Glomerular visceral epithelial cell (primary cell): ENCODE results near the gene PDLIM4.
A peak's percentile ranks its signal among the peaks of the same experiment; 100 is the strongest.

Experiments used
- DNase-seq: peaks from one replicate; pipeline ENCODE4 v3.0.0-alpha.2; 2016; ENCODE audit errors: extremely low spot score

PDLIM4 gene

GRCh38 chr5:132253452-132254320 is 3.8 kb upstream of the PDLIM4 start:
- DNase-seq, result no peak

- no peak for DNase-seq
These were observed 3.0 kb upstream of the PDLIM4 start for GRCh38 chr5:132254321-132254977.

DNA sequence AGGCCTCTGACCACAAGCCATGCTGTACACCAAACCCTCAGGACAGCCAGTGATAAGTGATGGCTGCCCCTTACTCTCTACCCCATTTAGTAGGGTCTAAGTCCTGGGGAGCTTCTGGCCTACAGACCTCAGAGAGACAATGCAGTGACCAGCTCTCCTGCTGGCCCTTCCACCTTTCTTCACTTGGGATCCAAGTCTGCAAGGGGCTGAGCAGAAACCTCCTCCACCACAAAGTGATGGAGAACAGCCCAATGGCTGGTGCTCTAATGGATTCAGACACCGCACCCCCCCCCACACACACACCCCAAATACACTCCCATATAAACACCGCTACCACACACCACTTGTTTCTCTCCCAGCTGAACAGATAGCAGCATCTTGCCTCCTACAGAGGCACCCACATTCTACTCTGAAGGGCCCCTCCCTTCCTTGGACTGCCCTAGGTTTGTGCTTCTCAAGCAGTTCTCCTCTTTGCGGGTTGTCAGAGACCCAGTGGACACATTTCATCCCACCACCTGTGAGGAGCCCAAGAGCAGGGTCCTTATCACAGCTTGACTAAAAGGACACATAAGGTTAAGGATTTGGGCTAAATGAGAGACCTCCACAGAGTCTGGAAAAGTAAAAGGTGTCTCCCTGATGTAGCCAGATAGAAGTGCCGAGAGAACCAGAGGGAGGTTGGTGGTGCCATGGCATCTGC is 1.3 kb upstream of the PDLIM4 start:
- DNase-seq, result no peak

GRCh38 chr5:132256783-132257130 is 739 bp upstream of the PDLIM4 start:
- no peak for DNase-seq

GRCh38 chr5:132258102-132259068 is 889 bp downstream of the PDLIM4 start:
- peak; percentile 44 for DNase-seq

DNA sequence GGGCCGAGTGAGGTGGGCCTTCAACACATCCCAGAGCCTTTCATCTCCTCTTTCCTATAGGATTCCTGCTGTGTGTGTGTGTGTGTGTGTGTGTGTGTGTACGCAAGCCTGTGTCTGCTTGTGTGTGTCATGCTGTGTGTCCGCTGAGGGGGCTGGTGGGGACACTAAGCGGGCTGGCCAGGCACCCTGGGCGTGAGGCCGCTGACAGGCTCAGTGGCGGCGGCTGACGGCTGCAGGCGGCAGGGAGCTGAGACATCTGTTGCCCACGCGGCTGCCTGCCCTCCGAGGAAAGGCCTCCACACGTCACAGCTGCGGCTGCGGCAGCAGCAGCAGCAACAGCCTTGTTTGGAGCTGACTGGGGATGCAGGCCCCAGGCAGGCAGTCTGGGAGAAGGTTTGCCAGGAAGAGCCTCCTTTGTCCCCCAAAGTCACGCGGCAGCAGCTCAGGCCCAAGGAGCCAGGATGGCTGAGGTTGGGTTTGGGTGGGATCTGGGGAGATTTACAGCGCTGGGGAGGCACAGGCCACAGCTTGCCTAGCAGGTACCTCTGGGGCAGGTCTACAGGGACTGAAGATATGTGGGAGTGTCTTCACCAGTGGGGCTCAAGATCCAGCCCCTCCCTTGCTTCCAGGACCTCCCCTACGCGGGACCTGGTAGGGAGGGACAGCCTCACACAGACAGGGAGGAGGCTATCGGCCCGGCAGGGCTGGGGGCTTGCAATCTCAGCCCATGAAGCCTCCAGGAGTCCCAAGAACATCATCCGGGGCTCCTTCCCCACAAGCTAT is 1.8 kb downstream of the PDLIM4 start:
- no peak for DNase-seq

DNA sequence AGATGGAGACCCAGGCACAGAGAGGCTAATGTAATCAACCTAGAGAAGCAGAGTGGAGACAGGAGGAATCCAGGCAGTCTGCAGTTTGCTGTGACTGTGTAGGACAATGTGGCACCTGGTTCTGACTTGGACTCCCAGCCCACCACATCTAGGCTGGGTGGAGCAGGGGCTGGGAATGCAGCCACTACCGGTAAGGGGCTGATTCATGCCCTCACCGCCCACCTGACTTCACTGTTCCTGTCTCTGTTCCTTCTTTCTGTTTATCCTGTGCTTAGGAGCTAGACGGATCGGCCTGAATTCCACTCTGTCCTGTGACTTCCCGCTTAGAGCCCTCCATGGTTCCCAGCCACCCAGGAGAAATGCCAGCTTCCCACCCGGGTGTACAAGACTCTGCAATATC is 2.6 kb downstream of the PDLIM4 start:
- DNase-seq, result peak; percentile 74

GRCh38 chr5:132260714-132261551 is 3.4 kb downstream of the PDLIM4 start:
- DNase-seq, result peak; percentile 99

DNA sequence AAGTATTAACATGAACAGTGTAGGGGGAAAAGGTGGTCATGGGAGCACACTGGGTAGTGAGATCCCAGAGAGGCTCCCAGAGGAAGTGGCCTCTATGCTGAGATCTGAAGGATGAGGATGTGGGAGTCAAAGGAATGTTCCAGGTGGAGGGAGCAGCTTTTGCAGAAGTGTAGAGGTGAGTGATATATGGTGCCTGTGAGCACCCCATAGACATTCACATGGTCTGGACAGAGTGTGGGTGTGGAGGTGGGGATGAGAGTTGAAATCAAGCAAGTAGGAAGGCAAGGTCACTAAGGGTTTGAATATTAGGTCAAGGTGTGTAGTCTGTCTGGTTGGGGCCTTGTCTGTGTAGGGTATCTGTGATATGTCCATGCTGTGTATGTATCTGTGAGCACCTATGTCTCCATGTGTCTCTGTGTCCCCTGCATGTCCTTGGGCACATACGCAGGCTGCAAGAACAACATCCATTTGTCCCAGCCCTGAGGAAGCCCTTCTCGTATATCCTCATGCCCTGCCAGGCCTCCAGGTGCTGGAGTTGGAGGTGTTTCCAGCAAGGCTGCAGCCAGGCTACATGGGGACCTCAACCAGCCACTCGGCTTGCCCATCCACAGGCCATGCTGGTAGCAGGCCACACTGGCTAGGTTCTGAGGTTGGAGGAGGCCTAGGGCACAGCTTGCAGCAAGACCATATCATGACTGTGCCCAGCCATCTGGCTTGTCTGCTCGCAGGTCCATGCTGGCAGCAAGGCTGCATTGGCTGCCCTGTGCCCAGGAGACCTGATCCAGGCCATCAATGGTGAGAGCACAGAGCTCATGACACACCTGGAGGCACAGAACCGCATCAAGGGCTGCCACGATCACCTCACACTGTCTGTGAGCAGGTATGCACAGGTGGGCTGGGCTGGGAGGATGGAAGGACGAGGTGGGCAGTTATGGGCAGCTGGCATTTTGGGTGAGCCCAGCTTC is 4.7 kb downstream of the PDLIM4 start:
- DNase-seq, result no peak

DNA sequence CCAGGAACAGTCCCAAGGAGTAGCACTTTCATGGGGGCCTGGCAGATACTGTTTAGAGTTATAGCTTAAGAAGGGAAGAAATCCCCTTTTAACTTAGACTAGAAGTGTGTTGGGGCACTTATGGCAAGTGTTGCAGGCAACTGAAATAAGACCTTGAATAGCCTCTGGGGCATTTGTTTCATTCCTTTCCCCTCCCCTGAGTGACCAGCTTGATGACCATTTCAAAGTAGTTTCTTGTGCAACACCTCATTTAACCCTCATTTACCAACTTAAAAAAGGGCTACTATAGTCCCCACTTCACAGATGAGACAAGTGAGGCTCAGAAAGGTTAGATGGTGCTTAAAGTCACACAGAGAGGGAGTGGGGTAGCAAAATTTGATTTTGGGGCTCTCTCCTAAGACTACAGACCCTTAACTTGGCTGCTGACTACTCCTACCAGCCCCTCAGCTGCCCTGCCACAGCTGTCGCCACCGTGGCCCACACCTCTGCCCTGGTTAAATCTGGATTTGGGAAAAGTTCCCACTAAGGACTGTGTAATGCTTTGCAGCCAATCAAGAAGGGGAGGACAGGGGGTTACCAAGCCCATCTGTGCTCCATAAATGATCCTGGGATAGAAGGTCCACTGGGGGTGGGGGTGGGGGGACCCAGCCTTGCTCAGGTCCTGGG is 5.5 kb downstream of the PDLIM4 start:
- no peak for DNase-seq

- peak; percentile 98 for DNase-seq
These were observed 6.2 kb downstream of the PDLIM4 start for GRCh38 chr5:132263548-132264261.

GRCh38 chr5:132264546-132265335 is 7.2 kb downstream of the PDLIM4 start:
- DNase-seq, result no peak

- DNase-seq, result peak; percentile 99
These were observed 8.0 kb downstream of the PDLIM4 start for GRCh38 chr5:132265336-132266030.

DNA sequence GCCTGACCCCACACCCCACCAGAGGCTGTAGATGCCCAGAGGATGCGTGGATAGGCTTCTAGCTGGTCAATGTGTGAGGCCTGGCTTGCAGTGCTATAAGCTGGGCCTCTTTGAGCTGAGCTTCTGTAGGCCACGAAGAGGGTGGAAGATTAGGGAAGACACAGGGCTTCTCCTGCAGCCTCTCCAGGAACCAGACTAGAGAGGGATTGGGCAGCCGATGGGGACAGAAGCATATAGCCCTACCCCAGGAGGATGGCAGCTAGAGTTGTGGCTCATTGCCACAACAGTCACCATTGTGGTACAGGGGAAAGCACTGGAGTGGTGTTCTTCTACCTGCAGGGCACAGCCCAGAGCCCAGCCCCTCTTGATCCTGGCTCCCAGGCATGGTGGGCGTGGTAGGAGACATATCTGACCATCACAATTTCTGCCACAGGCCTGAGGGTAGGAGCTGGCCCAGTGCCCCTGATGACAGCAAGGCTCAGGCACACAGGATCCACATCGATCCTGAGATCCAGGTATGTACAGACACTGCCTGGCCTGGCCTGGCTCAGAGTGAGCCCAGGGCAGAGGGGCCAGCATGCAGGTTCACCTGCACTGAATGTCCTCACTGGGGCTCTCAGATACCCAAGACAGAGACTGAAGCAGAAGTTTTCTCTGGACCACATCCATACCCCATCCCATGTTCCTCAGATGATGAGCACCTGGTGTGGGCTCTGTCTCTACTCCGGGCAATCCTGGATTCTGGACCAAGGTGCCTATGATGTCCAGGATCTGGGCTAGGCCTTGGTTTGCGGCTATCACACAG is 8.7 kb downstream of the PDLIM4 start:
- no peak for DNase-seq

GRCh38 chr5:132266836-132267160 is 9.3 kb downstream of the PDLIM4 start:
- DNase-seq, result no peak
